Subcutaneous abdominal adipose tissue (tissue), 5 donors: ENCODE results near the gene TUBA1B.
A peak's percentile ranks its signal among the peaks of the same experiment; 100 is the strongest.
"Not testable (repeated sequence)": the region's sequence is repeated elsewhere in the genome, so short reads cannot be mapped to it uniquely, and the experiment has no call there.

ENCODE experiments used
- H3K27ac ChIP-seq: one replicate; pipeline ENCODE4 v1.7.0; 2013; ENCODE audit warnings: low read depth, mild to moderate bottlenecking, inconsistent platforms, low read length, moderate library complexity
- H3K27me3 ChIP-seq, 5 donors: one replicate each; pipeline ENCODE4 v1.7.0; 2013; ENCODE audit warnings: low read length in 5 of 5, inconsistent platforms in 1 of 5; ENCODE audit not compliant: control insufficient read depth in 5 of 5, insufficient read depth in 4 of 5
- H3K36me3 ChIP-seq, 5 donors: one replicate each; pipeline ENCODE4 v1.7.0; 2013; ENCODE audit warnings: low read length in 5 of 5; ENCODE audit not compliant: control insufficient read depth in 5 of 5, insufficient read depth in 5 of 5
- H3K4me1 ChIP-seq, 5 donors: one replicate each; pipeline ENCODE4 v1.7.0; 2013; ENCODE audit warnings: low read length in 5 of 5, mild to moderate bottlenecking in 3 of 5, moderate library complexity in 1 of 5; ENCODE audit not compliant: control insufficient read depth in 5 of 5, insufficient read depth in 5 of 5
- H3K4me3 ChIP-seq, 5 donors: one replicate each; pipeline ENCODE4 v1.7.0; 2013; ENCODE audit warnings: low read length in 5 of 5, low read depth in 1 of 5
- H3K9ac ChIP-seq, 5 donors: one replicate each; pipeline ENCODE4 v1.7.0; 2013; ENCODE audit warnings: low read length in 5 of 5, mild to moderate bottlenecking in 4 of 5, moderate library complexity in 3 of 5
- H3K9me3 ChIP-seq, 5 donors: one replicate each; pipeline ENCODE4 v1.7.0; 2013; ENCODE audit warnings: low read length in 5 of 5; ENCODE audit not compliant: control insufficient read depth in 5 of 5
- donor health status: healthy.
- donor health status: healthy.
- donor health status: healthy.
- donor health status: healthy.
- donor health status: healthy.

The TUBA1B gene

DNA sequence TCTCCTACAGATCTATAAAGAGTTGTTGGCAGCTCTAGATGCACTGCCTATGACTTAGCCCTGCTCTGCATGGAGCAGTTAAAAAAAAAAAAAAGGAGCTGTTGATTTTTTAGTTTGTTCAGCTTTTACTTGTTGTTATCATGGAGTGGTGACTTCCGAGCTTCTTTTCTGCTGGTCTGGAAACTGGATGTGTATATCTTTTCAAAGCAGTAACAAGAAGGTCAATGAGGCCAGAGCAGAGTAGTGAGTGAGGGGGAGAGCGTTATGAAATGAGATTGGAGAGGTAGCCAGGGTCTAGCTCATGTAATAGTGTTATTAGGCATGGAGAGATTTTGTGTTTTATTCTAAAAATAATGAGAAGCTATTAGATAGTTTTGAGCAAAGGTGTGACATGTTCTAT, 13.2 kb upstream of the TUBA1B start:
- H3K4me3 ChIP-seq: no peak overlapping the region
- H3K27ac ChIP-seq: no peak overlapping the region
- no peaks in the 10 kb centered on the region for H3K27me3 ChIP-seq
- H3K9ac ChIP-seq: no peak overlapping the region
- H3K4me1 ChIP-seq: no peaks in the 10 kb centered on the region
- H3K9me3 ChIP-seq: no peaks in the 10 kb centered on the region
- no peaks in the 10 kb centered on the region for H3K36me3 ChIP-seq

DNA sequence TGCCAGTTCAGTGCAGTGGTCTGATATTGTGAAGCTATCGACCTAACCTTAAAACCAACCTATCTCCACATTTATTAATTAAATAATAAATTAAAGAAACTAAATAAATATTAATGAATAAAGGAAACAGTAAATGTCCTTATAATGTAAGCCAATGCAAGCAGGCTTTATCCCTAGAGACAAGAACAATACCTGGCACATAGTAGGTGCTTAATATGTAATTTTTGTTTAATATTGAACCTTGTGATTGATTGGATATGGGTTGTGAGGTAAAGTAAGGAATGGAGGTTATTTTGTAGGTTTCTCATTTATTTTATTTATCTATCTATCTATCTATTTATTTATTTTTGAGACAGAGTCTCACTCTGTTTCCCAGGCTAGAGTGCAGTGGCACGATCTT, 7.8 kb upstream of the TUBA1B start:
- Histone ChIP-seq H3K27me3 (no peaks in the 10 kb centered on the region), H3K27ac (no peak overlapping the region), H3K9ac (peak overlapping the region in 1 of 5 donors; percentile 1)

DNA sequence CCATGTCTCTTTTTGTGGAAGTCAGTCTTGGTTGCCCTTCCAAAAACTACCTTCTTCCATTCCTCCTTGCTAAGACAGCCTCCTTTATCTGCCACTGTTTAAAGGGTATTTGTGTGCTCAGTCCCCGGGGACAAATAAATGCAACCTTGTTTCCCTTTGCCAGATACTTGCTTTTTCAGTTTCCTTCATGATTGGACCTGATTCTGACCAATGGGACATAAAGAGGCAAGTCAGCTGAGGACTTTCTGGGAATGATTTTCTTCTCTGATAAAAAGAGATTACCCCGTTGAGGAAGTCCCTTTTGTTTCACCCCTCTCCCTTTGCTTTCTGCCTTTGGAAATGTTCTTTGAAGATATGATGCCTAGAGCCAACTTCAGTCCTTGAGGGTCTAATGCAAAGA, 7.4 kb upstream of the TUBA1B start:
- Histone ChIP-seq H3K4me1 (peaks cover 0 to 3% (median 0%) of the 10 kb centered on the region in 5 donors), H3K27me3 (no peaks in the 10 kb centered on the region), H3K9me3 (no peaks in the 10 kb centered on the region), H3K36me3 (no peaks in the 10 kb centered on the region), H3K4me3 (no peak overlapping the region), H3K9ac (peak overlapping the region in 1 of 5 donors; percentile 1), H3K27ac (no peak overlapping the region)

More for the DNA sequence above, 7.8 kb upstream of the TUBA1B start:
- H3K9me3 ChIP-seq: no peaks in the 10 kb centered on the region
- no peaks in the 10 kb centered on the region for H3K4me1 ChIP-seq
- H3K36me3 ChIP-seq: no peaks in the 10 kb centered on the region
- no peak overlapping the region for H3K4me3 ChIP-seq

DNA sequence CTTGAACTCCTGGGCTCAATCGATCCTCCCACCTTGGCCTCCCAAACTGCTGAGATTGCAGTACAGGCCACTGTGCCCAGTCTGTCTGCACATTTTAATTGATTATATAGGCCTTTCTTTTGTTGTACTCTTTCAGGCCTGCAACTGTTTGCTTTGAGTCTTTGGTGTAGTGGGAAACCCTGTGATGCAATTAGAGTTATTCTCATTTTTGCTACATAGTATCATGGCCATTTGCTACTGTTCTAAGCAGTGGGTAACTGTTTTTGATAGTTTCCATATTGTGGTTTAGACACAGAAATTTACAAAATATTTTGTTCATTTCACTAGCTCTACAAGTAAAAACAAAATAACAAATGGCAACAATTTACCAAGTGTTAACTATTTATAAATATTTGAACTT, 6.3 kb upstream of the TUBA1B start:
- Histone ChIP-seq H3K27ac (no peak overlapping the region), H3K27me3 (no peaks in the 10 kb centered on the region), H3K4me3 (no peak overlapping the region)

DNA sequence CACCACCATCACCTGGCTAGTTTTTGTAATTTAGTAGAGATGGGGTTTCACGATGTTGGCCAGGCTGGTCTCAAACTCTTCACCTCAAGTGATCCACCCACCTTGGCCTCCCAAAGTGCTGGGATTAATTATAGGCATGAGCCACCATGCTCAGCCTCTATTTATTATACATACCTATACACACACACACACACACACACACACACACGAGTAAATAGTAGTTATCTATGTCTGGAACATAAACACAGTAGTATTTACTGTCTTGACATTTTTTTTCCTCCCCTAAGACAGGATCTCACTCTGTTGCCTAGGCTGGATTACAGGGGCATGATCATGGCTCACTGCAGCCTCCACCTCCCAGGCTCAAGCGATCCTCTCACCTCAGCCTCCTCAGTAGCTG, 5.8 kb upstream of the TUBA1B start:
- H3K36me3 ChIP-seq, H3K9me3 ChIP-seq, H3K4me1 ChIP-seq, H3K4me3 ChIP-seq, H3K9ac ChIP-seq, H3K27ac ChIP-seq, H3K27me3 ChIP-seq: not testable (repeated sequence)

More for the DNA sequence above, 6.3 kb upstream of the TUBA1B start:
- Histone ChIP-seq H3K9me3 (no peaks in the 10 kb centered on the region), H3K4me1 (peaks cover 0 to 5% (median 0%) of the 10 kb centered on the region in 5 donors), H3K9ac (no peak overlapping the region), H3K36me3 (no peaks in the 10 kb centered on the region)

DNA sequence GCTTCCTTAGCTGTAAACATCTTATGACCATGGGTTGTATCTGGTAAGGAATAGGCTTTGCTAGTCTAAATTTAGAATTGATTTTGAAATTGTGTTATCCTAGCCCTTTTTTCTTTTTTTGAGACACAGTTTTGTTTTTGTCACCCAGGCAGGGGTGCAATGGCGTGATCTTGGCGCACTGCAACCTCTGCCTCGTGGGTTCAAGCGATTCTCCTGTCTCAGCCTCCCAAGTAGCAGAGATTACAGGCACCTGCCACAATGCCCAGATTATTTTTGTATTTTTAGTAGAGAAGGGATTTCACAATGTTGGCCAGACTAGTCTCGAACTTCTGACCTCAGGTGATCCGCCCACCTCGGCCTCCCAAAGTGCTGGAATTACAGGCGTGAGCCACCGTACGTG, 2.4 kb upstream of the TUBA1B start:
- Histone ChIP-seq H3K4me3 (no peak overlapping the region), H3K9me3 (no peaks in the 10 kb centered on the region), H3K36me3 (peaks cover 3 to 14% (median 10%) of the 10 kb centered on the region in 5 donors), H3K27me3 (no peaks in the 10 kb centered on the region), H3K4me1 (peaks cover 7 to 31% (median 23%) of the 10 kb centered on the region in 5 donors), H3K27ac (no peak overlapping the region), H3K9ac (no peak overlapping the region)

DNA sequence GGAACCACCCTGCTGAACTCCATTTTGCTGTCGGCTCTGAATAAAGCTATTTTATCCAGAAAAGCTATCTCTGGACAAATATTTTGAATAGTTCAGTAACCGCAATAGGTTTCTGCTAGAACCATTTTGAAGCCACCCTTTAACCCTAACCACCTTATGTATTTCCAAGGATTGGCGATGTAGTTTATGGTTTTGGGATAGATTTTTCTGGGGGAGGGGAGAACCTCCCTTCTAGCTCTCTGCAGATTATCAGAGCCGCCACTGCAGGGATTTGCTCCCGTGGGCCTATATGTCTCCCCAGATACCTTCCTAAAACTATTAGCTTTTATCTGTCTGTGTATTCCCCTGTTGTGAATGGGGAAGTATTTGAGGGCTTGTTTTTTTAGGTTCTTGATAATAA, 1.8 kb upstream of the TUBA1B start:
- Histone ChIP-seq H3K9ac (no peak overlapping the region), H3K27me3 (no peaks in the 10 kb centered on the region), H3K27ac (no peak overlapping the region), H3K36me3 (peaks cover 3 to 17% (median 13%) of the 10 kb centered on the region in 5 donors), H3K4me1 (peaks cover 7 to 31% (median 23%) of the 10 kb centered on the region in 5 donors), H3K9me3 (no peaks in the 10 kb centered on the region), H3K4me3 (peak overlapping the region in 1 of 5 donors; percentile 26)

DNA sequence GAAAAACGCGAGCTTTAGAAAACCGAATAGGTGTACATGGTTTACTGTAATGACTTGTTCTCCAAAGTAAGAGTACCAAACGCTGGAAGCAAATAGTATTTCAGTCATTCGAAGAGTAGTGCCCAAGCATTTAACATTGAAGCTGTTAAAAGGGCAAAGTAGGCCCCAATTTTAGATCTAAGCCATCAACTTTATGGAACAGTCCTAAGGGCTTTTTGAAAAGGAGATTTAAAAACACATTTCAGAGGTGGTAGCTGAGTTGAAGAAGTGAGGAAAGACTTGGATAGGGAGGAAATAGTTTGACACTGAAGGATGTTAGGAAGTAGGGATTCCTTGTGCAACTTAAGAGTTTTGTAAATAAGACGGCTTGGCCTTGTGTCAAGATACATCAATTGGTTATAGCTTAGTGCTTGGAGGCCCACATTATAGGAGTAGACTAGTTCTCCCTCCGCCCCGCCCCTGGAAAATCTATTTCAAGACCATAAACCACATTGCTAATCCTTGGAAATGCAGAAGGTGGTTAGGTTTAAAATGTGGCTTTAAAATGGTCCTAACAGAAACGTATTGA, 783 bp upstream of the TUBA1B start:
- peak overlapping the region; percentile 1 to 82 (median 59) for H3K9ac ChIP-seq

DNA sequence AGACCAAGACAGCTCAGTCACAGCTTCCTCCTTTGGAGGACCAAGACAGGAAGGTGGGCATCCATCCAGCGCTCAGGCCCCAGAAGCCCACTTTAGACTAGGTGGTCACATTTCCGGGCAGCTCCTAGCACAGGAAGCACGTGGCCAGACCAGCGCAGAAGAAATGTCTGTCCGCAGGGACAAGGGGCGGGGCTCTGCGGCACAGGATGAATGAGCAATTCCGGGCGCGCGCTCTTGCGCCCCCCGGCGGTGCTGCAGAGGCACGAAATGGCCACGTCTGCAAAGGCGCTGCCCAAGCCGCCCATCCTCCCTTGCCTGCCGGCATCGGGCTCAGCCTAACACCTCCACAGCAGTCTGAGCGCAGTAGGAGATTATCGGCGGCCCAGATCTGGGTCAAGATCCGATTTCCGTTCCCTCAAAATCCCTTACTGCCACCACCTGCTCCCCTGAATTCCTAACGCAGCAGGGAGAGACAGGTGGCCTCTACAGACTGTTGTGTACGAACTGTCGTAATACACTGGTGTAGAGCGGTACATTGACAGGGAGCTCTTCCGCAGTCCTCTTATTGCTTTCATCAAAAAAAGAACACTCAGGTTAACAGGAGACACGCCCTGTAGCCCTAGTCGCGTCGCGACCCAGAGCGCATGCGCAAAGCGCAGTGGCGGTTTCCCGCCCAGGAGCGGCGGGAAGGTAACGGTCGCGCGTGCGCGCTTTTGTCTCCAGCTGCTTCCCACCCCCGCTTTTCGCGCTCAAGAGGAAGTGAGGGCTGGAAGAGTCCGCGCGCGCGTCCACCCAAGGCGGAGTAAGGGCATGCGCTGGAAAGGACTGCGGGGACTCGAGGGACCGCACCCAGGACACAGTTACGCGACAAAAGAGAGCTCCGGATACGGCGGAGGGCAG, 794 bp downstream of the TUBA1B start:
- Histone ChIP-seq H3K4me3 (peak overlapping the region; percentile 94 to 99 (median 98)), H3K4me1 (peaks cover 7 to 31% (median 23%) of the 10 kb centered on the region in 5 donors), H3K27me3 (no peaks in the 10 kb centered on the region), H3K36me3 (peaks cover 9 to 29% (median 26%) of the 10 kb centered on the region in 5 donors), H3K9ac (peak overlapping the region; percentile 44 to 95 (median 93)), H3K9me3 (no peaks in the 10 kb centered on the region), H3K27ac (peak overlapping the region; percentile 96)

More for the DNA sequence above, 783 bp upstream of the TUBA1B start:
- Histone ChIP-seq H3K27ac (peak overlapping the region; percentile 96), H3K4me3 (peak overlapping the region; percentile 65 to 99 (median 78)), H3K4me1 (peaks cover 7 to 31% (median 23%) of the 10 kb centered on the region in 5 donors), H3K36me3 (peaks cover 9 to 27% (median 24%) of the 10 kb centered on the region in 5 donors), H3K27me3 (no peaks in the 10 kb centered on the region), H3K9me3 (no peaks in the 10 kb centered on the region)
